ENCODE measurements around the gene ZNF683. TPM values are rescaled to one million over a fixed set of nuclear protein-coding genes. Genes with fewer than 3 reads are reported as not detected.
A peak's percentile ranks its signal among the peaks of the same experiment; 100 is the strongest.

ZNF683 gene
- total and polyA plus RNA-seq, 9 of the 15 experiments (the other 6 are each of a cell fraction or from before 2014, with no cell fraction given) = not detected

GRCh38 chr1:26336477-26337205, 35.9 kb downstream of the ZNF683 start (continued):
- TF ChIP-seq BRF2 (IDR thresholded peaks at IDR 0.05; ENCODE audit: borderline replicate concordance, insufficient read depth, insufficient read length) (no peak), HNRNPUL1 (IDR thresholded peaks at IDR 0.05; ENCODE audit: low read length) (no peak), E2F6 (IDR thresholded peaks at IDR 0.05; ENCODE audit: borderline replicate concordance in 1 of 2, extremely low read depth in 1 of 2, insufficient read depth in 1 of 2, insufficient read length in 1 of 2, low read depth in 1 of 2, low read length in 1 of 2, poor library complexity in 1 of 2, severe bottlenecking in 1 of 2) (peak; percentile 94 to 99), ZBTB7A (IDR thresholded peaks at IDR 0.05; ENCODE audit: borderline replicate concordance, control insufficient read depth, low read depth, low read length) (peak; percentile 45; the same call in 1 of the 2 replicates), DACH1 (IDR thresholded peaks at IDR 0.05; ENCODE audit: partially characterized antibody) (peak; percentile 94), ZNF551 (CRISPR knock-in tag; IDR thresholded peaks at IDR 0.05) (no peak), SP2 (IDR thresholded peaks at IDR 0.05; ENCODE audit: extremely low read depth, low read depth, low read length, poor library complexity, severe bottlenecking) (no peak), HMGXB4 (CRISPR knock-in tag; IDR thresholded peaks at IDR 0.05) (peak; percentile 89; the same call in 1 of the 2 replicates), ETV5 (CRISPR knock-in tag; IDR thresholded peaks at IDR 0.05; ENCODE audit: low read depth) (peak; percentile 98), MCM7 (IDR thresholded peaks at IDR 0.05) (no peak), YBX1 (IDR thresholded peaks at IDR 0.05) (no peak), ZFP36 (IDR thresholded peaks at IDR 0.05; ENCODE audit: low read depth, low read length, partially characterized antibody) (no peak), SMAD3 (CRISPR knock-in tag; conservative IDR thresholded peaks at IDR 0.05) (peak; percentile 97), RFX1 (IDR thresholded peaks at IDR 0.05) (no peak), MCM5 (IDR thresholded peaks at IDR 0.05; ENCODE audit: low read depth) (no peak), RNF2 (IDR thresholded peaks at IDR 0.05) (peak; percentile 98), SRF (CRISPR knock-in tag; IDR thresholded peaks at IDR 0.05) (peak in 1 of 2 experiments; percentile 75; a peak in 1 of 4 replicates), HMBOX1 (IDR thresholded peaks at IDR 0.05) (no peak), DDX20 (tag; IDR thresholded peaks at IDR 0.05; ENCODE audit: low read depth) (peak; percentile 84), MBD2 (IDR thresholded peaks at IDR 0.05; ENCODE audit: borderline replicate concordance, low read depth) (no peak; the same call in 1 of the 2 replicates)
